IMR-90 (cell line): ENCODE results near the gene XPC. TPM values are rescaled to one million over a fixed set of nuclear protein-coding genes. Genes with fewer than 3 reads are reported as not detected.

Source experiments
- ATAC-seq: fragments of 200-7000 bp; cut with Tn5 transposase; 2 replicates; pipeline ENCODE4 v1.9.1; 2020; ENCODE audit warnings: low read depth, mild to moderate bottlenecking, moderate library complexity
- BruUV-seq: library from RNA; stranded (reverse); fragments of 400-500 nt; replicated peaks from 2 replicates; lab custom pipeline; 2021; lab: Mats Ljungman, UMichigan
- CTCF ChIA-PET: fragments of 300-600 bp; formaldehyde crosslinking; extraction: SDS; loops from one replicate; lab custom pipeline; 2021; ENCODE audit warnings: antibody characterized with exemption; lab: Yijun Ruan, JAX
- POLR2A ChIA-PET: fragments of 300-600 bp; sonication (Branson Sonifier 250); formaldehyde crosslinking; loops from one replicate; lab custom pipeline; 2022; ENCODE audit warnings: antibody characterized with exemption; ENCODE audit not compliant: unreplicated experiment; lab: Charles Lee
- DNase-seq: peaks from one replicate; pipeline ENCODE4 v3.0.0; 2013
- H2AFZ ChIP-seq: replicated peaks from 2 replicates; pipeline ENCODE3; 2013; ENCODE audit warnings: low read length, mild to moderate bottlenecking; ENCODE audit not compliant: poor library complexity
- H2AK5ac ChIP-seq: 2 replicates; pipeline ENCODE4 v1.6.1; 2013; ENCODE audit warnings: low read depth, low read length, inconsistent platforms
- H2AK9ac ChIP-seq: replicated peaks from 2 replicates; pipeline ENCODE3; 2013; ENCODE audit warnings: mild to moderate bottlenecking, low read depth, low read length, moderate library complexity; ENCODE audit not compliant: poor library complexity
- H2BK120ac ChIP-seq: 2 replicates; pipeline ENCODE4 v1.6.1; 2013; ENCODE audit warnings: low read depth, low read length, inconsistent platforms
- H2BK15ac ChIP-seq: 3 replicates; pipeline ENCODE4 v1.6.1; 2013; ENCODE audit warnings: low read depth, low read length, inconsistent platforms
- H2BK20ac ChIP-seq: 2 replicates; pipeline ENCODE4 v1.6.1; 2013; ENCODE audit warnings: low read depth, mild to moderate bottlenecking, inconsistent platforms, low read length, moderate library complexity
- H2BK5ac ChIP-seq: 2 replicates; pipeline ENCODE4 v1.6.1; 2013; ENCODE audit warnings: mild to moderate bottlenecking, low read depth, low read length, inconsistent platforms; ENCODE audit not compliant: poor library complexity, severe bottlenecking
- H3K14ac ChIP-seq: replicated peaks from 2 replicates; pipeline ENCODE4 v1.6.1; 2013; ENCODE audit warnings: low read depth, low read length, inconsistent platforms
- H3K18ac ChIP-seq: 2 replicates; pipeline ENCODE4 v1.6.1; 2013; ENCODE audit warnings: low read depth, low read length, control low read depth
- H3K23ac ChIP-seq: 2 replicates; pipeline ENCODE4 v1.6.1; 2013; ENCODE audit warnings: low read depth, low read length, inconsistent platforms
- H3K27ac ChIP-seq: 2 replicates; pipeline ENCODE4 v1.5.1; 2013; ENCODE audit warnings: mild to moderate bottlenecking, control low read depth, low read length; ENCODE audit not compliant: insufficient read depth
- H3K27me3 ChIP-seq: 2 replicates; pipeline ENCODE4 v1.6.1; 2013; ENCODE audit warnings: low read length; ENCODE audit not compliant: control insufficient read depth, insufficient read depth
- H3K36me3 ChIP-seq: 2 replicates; pipeline ENCODE4 v1.6.1; 2013; ENCODE audit warnings: low read length, mixed read lengths; ENCODE audit not compliant: control insufficient read depth, insufficient read depth
- H3K4ac ChIP-seq: 2 replicates; pipeline ENCODE4 v1.6.1; 2013; ENCODE audit warnings: low read depth, low read length, inconsistent platforms
- H3K4me1 ChIP-seq: 2 replicates; pipeline ENCODE4 v1.6.1; 2013; ENCODE audit warnings: low read length, mixed read lengths; ENCODE audit not compliant: control insufficient read depth, insufficient read depth
- H3K4me2 ChIP-seq: 2 replicates; pipeline ENCODE4 v1.6.1; 2013; ENCODE audit warnings: low read depth, mild to moderate bottlenecking, control low read depth, low read length, moderate library complexity
- H3K4me3 ChIP-seq: 2 replicates; pipeline ENCODE4 v1.5.1; 2013; ENCODE audit warnings: low read depth, mild to moderate bottlenecking, control low read depth, low read length, moderate library complexity; ENCODE audit not compliant: insufficient read depth
- H3K56ac ChIP-seq: 2 replicates; pipeline ENCODE4 v1.6.1; 2013; ENCODE audit warnings: low read length, inconsistent platforms; ENCODE audit not compliant: insufficient read depth; ENCODE audit errors: extremely low read depth
- H3K79me1 ChIP-seq, 2 experiments: 2 replicates each; pipeline ENCODE4 v1.6.1; 2013; ENCODE audit warnings: low read length in 2 of 2, inconsistent platforms in 1 of 2, low read depth in 1 of 2
- H3K9ac ChIP-seq: 2 replicates; pipeline ENCODE4 v1.6.1; 2013; ENCODE audit warnings: low read depth, low read length, control low read depth
- H3K9me1 ChIP-seq: 2 replicates; pipeline ENCODE4 v1.6.1; 2013; ENCODE audit warnings: low read length, inconsistent platforms; ENCODE audit not compliant: insufficient read depth
- H3K9me3 ChIP-seq: 2 replicates; pipeline ENCODE4 v1.6.1; 2013; ENCODE audit warnings: low read length; ENCODE audit not compliant: control insufficient read depth, insufficient read depth
- H4K20me1 ChIP-seq: 2 replicates; pipeline ENCODE4 v1.6.1; 2013; ENCODE audit warnings: low read length, inconsistent platforms; ENCODE audit not compliant: insufficient read depth
- H4K5ac ChIP-seq: 2 replicates; pipeline ENCODE4 v1.6.1; 2013; ENCODE audit warnings: mild to moderate bottlenecking, low read depth, low read length, control low read depth
- H4K8ac ChIP-seq, 2 experiments: 2 replicates each; pipeline ENCODE4 v1.6.1; 2013; ENCODE audit warnings: low read depth in 2 of 2, low read length in 2 of 2, control low read depth in 1 of 2, inconsistent platforms in 1 of 2
- H4K91ac ChIP-seq: 2 replicates; pipeline ENCODE4 v1.6.1; 2013; ENCODE audit warnings: low read depth, low read length, inconsistent platforms; ENCODE audit not compliant: insufficient read depth
- BHLHE40 ChIP-seq: fragments of 150-350 bp; IDR thresholded peaks from 2 replicates; pipeline ENCODE4 v1.6.1; 2016; ENCODE audit warnings: mild to moderate bottlenecking, low read depth, low read length
- CEBPB ChIP-seq: IDR thresholded peaks from 2 replicates; pipeline ENCODE4 v1.6.1; 2012; ENCODE audit warnings: low read depth, low read length, improper control_type of control experiment
- CHD1 ChIP-seq: IDR thresholded peaks from 2 replicates; pipeline ENCODE4 v1.6.1; 2012; ENCODE audit warnings: low read depth, low read length, improper control_type of control experiment
- ELK1 ChIP-seq: fragments of 150-350 bp; IDR thresholded peaks from 2 replicates; pipeline ENCODE4 v1.6.1; 2016; ENCODE audit warnings: low read depth, mild to moderate bottlenecking, low read length, moderate library complexity, borderline replicate concordance
- FOS ChIP-seq: fragments of 150-350 bp; IDR thresholded peaks from 2 replicates; pipeline ENCODE4 v1.6.1; 2016; ENCODE audit warnings: low read depth, low read length
- MAFK ChIP-seq: IDR thresholded peaks from 2 replicates; pipeline ENCODE4 v1.6.1; 2012; ENCODE audit warnings: low read depth, low read length, improper control_type of control experiment
- MAZ ChIP-seq: IDR thresholded peaks from 2 replicates; pipeline ENCODE4 v1.6.1; 2012; ENCODE audit warnings: low read depth, mild to moderate bottlenecking, low read length, improper control_type of control experiment, moderate library complexity, borderline replicate concordance
- MXI1 ChIP-seq: IDR thresholded peaks from 2 replicates; pipeline ENCODE4 v1.6.1; 2012; ENCODE audit warnings: low read depth, mild to moderate bottlenecking, low read length, moderate library complexity, borderline replicate concordance
- NFE2L2 ChIP-seq: fragments of 150-350 bp; IDR thresholded peaks from 2 replicates; pipeline ENCODE4 v1.6.1; 2016; ENCODE audit warnings: low read depth, mild to moderate bottlenecking, low read length
- POLR2A ChIP-seq: IDR thresholded peaks from 2 replicates; pipeline ENCODE4 v1.6.1; 2012; ENCODE audit warnings: mild to moderate bottlenecking, low read depth, low read length
- RAD21 ChIP-seq: IDR thresholded peaks from 2 replicates; pipeline ENCODE4 v1.6.1; 2012; ENCODE audit warnings: low read length, improper control_type of control experiment
- RCOR1 ChIP-seq: IDR thresholded peaks from 2 replicates; pipeline ENCODE4 v1.6.1; 2012; ENCODE audit warnings: mild to moderate bottlenecking, low read length, improper control_type of control experiment; ENCODE audit not compliant: insufficient replicate concordance
- RFX5 ChIP-seq: IDR thresholded peaks from 2 replicates; pipeline ENCODE4 v1.8.0; 2012; ENCODE audit warnings: low read depth, mild to moderate bottlenecking, low read length, moderate library complexity
- SMC3 ChIP-seq: fragments of 150-350 bp; IDR thresholded peaks from 2 replicates; pipeline ENCODE4 v1.6.1; 2016; ENCODE audit warnings: low read depth, mild to moderate bottlenecking, antibody characterized with exemption, low read length, moderate library complexity
- WGBS, 2 experiments: methylation state at CpG; one replicate each; pipeline versions ENCODE4 v1.1.5 to v1.1.7; 2013; ENCODE audit warnings: missing lambda C conversion rate in 2 of 2; ENCODE audit not compliant: insufficient read length in 1 of 2; ENCODE audit errors: extremely low coverage in 2 of 2; 5-methylcytosine and 5-hydroxymethylcytosine counted together
- dilution Hi-C: fragments of 300-500 bp; cut with HindIII; formaldehyde crosslinking; loops from one replicate; pipeline ENCODE4 v1.14.3; 2018; ENCODE audit warnings: low sequenced_read_pairs; ENCODE audit not compliant: unreplicated experiment
- in situ Hi-C: fragments of 300-500 bp; cut with MboI; formaldehyde crosslinking; loops from 3 replicates; pipeline ENCODE4 v1.14.3; 2019; ENCODE audit warnings: low sequenced_read_pairs, inconsistent platforms, mixed read lengths
- intact Hi-C: fragments of 100-400 bp; cut with micrococcal nuclease; formaldehyde crosslinking; loops from 2 replicates; pipeline ENCODE4 v1.10.0; 2022
- polyA plus RNA-seq, 3 experiments: library from polyadenylated mRNA; depleted of rRNA; stranded (reverse); fragments of >200 nt; gene quantifications; 2 replicates each; pipeline ENCODE4 v1.2.3, GENCODE V29; 2012; ENCODE audit warnings: low replicate concordance in 1 of 3
- total RNA-seq: library from RNA; depleted of rRNA; stranded (reverse); fragments of >200 nt; gene quantifications from 2 replicates; pipeline ENCODE4 v1.2.3, GENCODE V29; 2012
- TF ChIP-seq, protein P1 (sequence below): fragments of 150-350 bp; IDR thresholded peaks from 2 replicates; pipeline ENCODE4 v1.6.1; 2017; ENCODE audit warnings: mild to moderate bottlenecking, antibody characterized with exemption, low read length, low read depth
- TF ChIP-seq, protein P2 (sequence below): conservative IDR thresholded peaks from 2 replicates; pipeline ENCODE4 v1.5.1; 2012; ENCODE audit warnings: mild to moderate bottlenecking, low read depth, low read length, improper control_type of control experiment

XPC gene
- total and polyA plus RNA-seq, 2 of the 4 experiments (the other 2 are of a cell fraction), result 30.9 to 48.8 TPM

- no peak for DNase-seq
- CTCF ChIA-PET, result no interaction called here
- POLR2A ChIA-PET, result no interaction called here
- Histone ChIP-seq H3K9me3 (peaks cover 4% of the 10 kb centered on the region; the same call in 1 of the 2 replicates), H3K4me3 (no peak overlapping the region), H3K56ac (no peak overlapping the region), H4K5ac (no peak overlapping the region), H3K27ac (no peak overlapping the region), H3K36me3 (peaks cover 73% of the 10 kb centered on the region), H2AFZ (no peak overlapping the region), H2BK5ac (no peak overlapping the region), H3K4me2 (no peak overlapping the region), H4K91ac (no peak overlapping the region), H2BK120ac (no peak overlapping the region), H2BK20ac (no peak overlapping the region), H3K9ac (no peak overlapping the region), H3K18ac (no peak overlapping the region), H2BK15ac (no peak overlapping the region), H3K4ac (no peak overlapping the region), H3K4me1 (no peaks in the 10 kb centered on the region), H4K20me1 (no peaks in the 10 kb centered on the region), H3K23ac (no peak overlapping the region), H3K27me3 (no peaks in the 10 kb centered on the region), H4K8ac (no peak overlapping the region), H2AK5ac (no peak overlapping the region), H3K9me1 (peaks cover 2% of the 10 kb centered on the region; the same call in 1 of the 2 replicates), H2AK9ac (no peak overlapping the region), H3K79me1 (peaks cover 15 to 27% of the 10 kb centered on the region in 2 experiments), H3K14ac (no peak overlapping the region)
- BruUV-seq, result no TSS peak
- no CpG with 5 or more reads among the region's 2 CpGs for WGBS, 2 experiments
- intact Hi-C loops, result no loop called here
- dilution Hi-C loops, result no loop called here
- TF ChIP-seq RFX5, result no peak
- no peak for TF ChIP-seq MAZ
- TF ChIP-seq RAD21, result no peak
- no peak for TF ChIP-seq CEBPB
- TF ChIP-seq RCOR1, result no peak
- TF ChIP-seq BHLHE40, result no peak
- no peak for TF ChIP-seq CHD1
- TF ChIP-seq FOS, result no peak
- TF ChIP-seq, protein P1, sequence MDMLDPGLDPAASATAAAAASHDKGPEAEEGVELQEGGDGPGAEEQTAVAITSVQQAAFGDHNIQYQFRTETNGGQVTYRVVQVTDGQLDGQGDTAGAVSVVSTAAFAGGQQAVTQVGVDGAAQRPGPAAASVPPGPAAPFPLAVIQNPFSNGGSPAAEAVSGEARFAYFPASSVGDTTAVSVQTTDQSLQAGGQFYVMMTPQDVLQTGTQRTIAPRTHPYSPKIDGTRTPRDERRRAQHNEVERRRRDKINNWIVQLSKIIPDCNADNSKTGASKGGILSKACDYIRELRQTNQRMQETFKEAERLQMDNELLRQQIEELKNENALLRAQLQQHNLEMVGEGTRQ, result no peak
- TF ChIP-seq MAFK, result no peak
- no peak for TF ChIP-seq MXI1
- no peak for TF ChIP-seq ELK1
- TF ChIP-seq NFE2L2, result no peak
- TF ChIP-seq, protein P2, sequence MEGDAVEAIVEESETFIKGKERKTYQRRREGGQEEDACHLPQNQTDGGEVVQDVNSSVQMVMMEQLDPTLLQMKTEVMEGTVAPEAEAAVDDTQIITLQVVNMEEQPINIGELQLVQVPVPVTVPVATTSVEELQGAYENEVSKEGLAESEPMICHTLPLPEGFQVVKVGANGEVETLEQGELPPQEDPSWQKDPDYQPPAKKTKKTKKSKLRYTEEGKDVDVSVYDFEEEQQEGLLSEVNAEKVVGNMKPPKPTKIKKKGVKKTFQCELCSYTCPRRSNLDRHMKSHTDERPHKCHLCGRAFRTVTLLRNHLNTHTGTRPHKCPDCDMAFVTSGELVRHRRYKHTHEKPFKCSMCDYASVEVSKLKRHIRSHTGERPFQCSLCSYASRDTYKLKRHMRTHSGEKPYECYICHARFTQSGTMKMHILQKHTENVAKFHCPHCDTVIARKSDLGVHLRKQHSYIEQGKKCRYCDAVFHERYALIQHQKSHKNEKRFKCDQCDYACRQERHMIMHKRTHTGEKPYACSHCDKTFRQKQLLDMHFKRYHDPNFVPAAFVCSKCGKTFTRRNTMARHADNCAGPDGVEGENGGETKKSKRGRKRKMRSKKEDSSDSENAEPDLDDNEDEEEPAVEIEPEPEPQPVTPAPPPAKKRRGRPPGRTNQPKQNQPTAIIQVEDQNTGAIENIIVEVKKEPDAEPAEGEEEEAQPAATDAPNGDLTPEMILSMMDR, result no peak
- no peak for TF ChIP-seq SMC3
- no peak for TF ChIP-seq POLR2A
- in situ Hi-C loops, result no loop called here
- ATAC-seq, result no peak
Observed at GRCh38 chr3:14161282-14161681, 17.1 kb downstream of the XPC start.
